B cell (primary cell): Measurements from ENCODE around the gene MMP3. TPM values are rescaled to one million over a fixed set of nuclear protein-coding genes. Genes with fewer than 3 reads are reported as not detected.

ENCODE experiments used
- ATAC-seq: fragments of 200-7000 bp; cut with Tn5 transposase; one replicate; pipeline ENCODE4 v1.10.0; 2021; ENCODE audit warnings: low read depth, mild to moderate bottlenecking, moderate number of reproducible peaks, moderate library complexity
- CTCF ChIA-PET: fragments of 350-600 bp; sonication (Branson Sonifier 250); formaldehyde crosslinking; loops from one replicate; lab custom pipeline; 2021; ENCODE audit warnings: antibody characterized with exemption, inconsistent platforms; lab: Charles Lee
- POLR2A ChIA-PET: fragments of 350-600 bp; sonication (Branson Sonifier 250); formaldehyde crosslinking; loops from one replicate; lab custom pipeline; 2021; ENCODE audit warnings: antibody characterized with exemption; lab: Charles Lee
- DNase-seq: peaks from one replicate; pipeline ENCODE4 v3.0.0; 2013
- H2AFZ ChIP-seq: 2 replicates; pipeline ENCODE4 v1.6.1; 2012; ENCODE audit warnings: mild to moderate bottlenecking, low read depth, low read length; ENCODE audit not compliant: insufficient read depth, poor library complexity, severe bottlenecking
- H3K27ac ChIP-seq, 2 donors: 1 replicate in 1 of 2; 2 replicates in 1 of 2; pipeline ENCODE4 v1.5.1; 2012 to 2013; ENCODE audit warnings: low read length in 2 of 2, mild to moderate bottlenecking in 2 of 2, moderate library complexity in 1 of 2
- H3K27me3 ChIP-seq, 4 experiments: fragments of 200-600 bp in 1 of 4; sonication (generic) in 1 of 4; replicated peaks in 1 of 4; 1 replicate in 2 of 4; 2 replicates in 2 of 4; pipeline versions ENCODE4 v1.6.1 to v1.7.0; 2013 to 2016; ENCODE audit warnings: low read length in 3 of 4, mild to moderate bottlenecking in 2 of 4, mixed read lengths in 1 of 4, moderate library complexity in 1 of 4; ENCODE audit not compliant: insufficient read depth in 4 of 4, control insufficient read depth in 3 of 4; ENCODE audit errors: control extremely low read depth in 1 of 4
- H3K36me3 ChIP-seq, 2 experiments: replicated peaks in 1 of 2; 1 replicate in 1 of 2; 2 replicates in 1 of 2; pipeline versions ENCODE4 v1.6.1 to v1.7.1; 2013; ENCODE audit warnings: low read length in 1 of 2; ENCODE audit not compliant: insufficient read depth in 2 of 2, control insufficient read depth in 1 of 2; ENCODE audit errors: control extremely low read depth in 1 of 2, extremely low read depth in 1 of 2
- H3K4me1 ChIP-seq, 2 donors: fragments of 200-600 bp in 1 of 2; sonication (generic) in 1 of 2; 1 replicate in 1 of 2; 2 replicates in 1 of 2; pipeline versions ENCODE4 v1.5.1 to v1.6.1; 2013 to 2017; ENCODE audit warnings: low read length in 2 of 2; ENCODE audit not compliant: control insufficient read depth in 2 of 2, insufficient read depth in 2 of 2
- H3K4me2 ChIP-seq: replicated peaks from 2 replicates; pipeline ENCODE3; 2012; ENCODE audit warnings: mild to moderate bottlenecking, low read depth, low read length; ENCODE audit not compliant: poor library complexity, severe bottlenecking
- H3K4me3 ChIP-seq, 5 experiments: fragments of 200-600 bp in 1 of 5; sonication (generic) in 1 of 5; 1 replicate in 3 of 5; 2 replicates in 2 of 5; pipeline versions ENCODE4 v1.5.1 to v1.7.0; 2011 to 2016; ENCODE audit warnings: low read length in 4 of 5, mild to moderate bottlenecking in 4 of 5, low read depth in 2 of 5, control low read depth in 1 of 5, moderate library complexity in 1 of 5; ENCODE audit not compliant: insufficient read depth in 1 of 5; ENCODE audit errors: control extremely low read depth in 1 of 5, extremely low read depth in 1 of 5
- H3K79me2 ChIP-seq: fragments of 200-600 bp; sonication (generic); one replicate; pipeline ENCODE4 v1.6.0; 2016; ENCODE audit warnings: low read length; ENCODE audit not compliant: control insufficient read depth, insufficient read depth
- H3K9ac ChIP-seq: fragments of 200-600 bp; sonication (generic); 2 replicates; pipeline ENCODE4 v1.6.1; 2017; ENCODE audit warnings: mild to moderate bottlenecking, low read length, moderate library complexity
- H3K9me3 ChIP-seq, 3 donors: one replicate each; pipeline versions ENCODE4 v1.6.1 to v1.7.1; 2013; ENCODE audit warnings: low read length in 2 of 3; ENCODE audit not compliant: control insufficient read depth in 2 of 3, insufficient read depth in 1 of 3; ENCODE audit errors: control extremely low read depth in 1 of 3
- H4K20me1 ChIP-seq: 2 replicates; pipeline ENCODE4 v1.6.0; 2012; ENCODE audit warnings: mild to moderate bottlenecking, low read length; ENCODE audit not compliant: insufficient read depth, control insufficient read depth, poor library complexity, severe bottlenecking
- H3K27ac Mint-ChIP-seq: one replicate; pipeline ENCODE4 v1.8.0; 2021; ENCODE audit warnings: mixed read lengths
- H3K27me3 Mint-ChIP-seq: one replicate; pipeline ENCODE4 v1.8.0; 2021; ENCODE audit warnings: mixed read lengths
- H3K4me1 Mint-ChIP-seq: one replicate; pipeline ENCODE4 v1.8.0; 2021; ENCODE audit warnings: mixed read lengths
- H3K4me3 Mint-ChIP-seq: one replicate; pipeline ENCODE4 v1.8.0; 2021; ENCODE audit warnings: mixed read lengths
- H3K9me3 Mint-ChIP-seq: one replicate; pipeline ENCODE4 v1.8.0; 2022; ENCODE audit warnings: mixed read lengths; ENCODE audit not compliant: insufficient read depth
- EZH2 ChIP-seq: IDR thresholded peaks from 2 replicates; pipeline ENCODE4 v1.6.1; 2012; ENCODE audit warnings: borderline replicate concordance, low read depth, mild to moderate bottlenecking, moderate library complexity, low read length; ENCODE audit not compliant: insufficient read depth, poor library complexity, severe bottlenecking
- WGBS: methylation state at CpG from one replicate; pipeline ENCODE4 v1.1.5; 2013; ENCODE audit warnings: missing lambda C conversion rate; ENCODE audit not compliant: insufficient coverage; 5-methylcytosine and 5-hydroxymethylcytosine counted together
- intact Hi-C: fragments of 100-400 bp; cut with micrococcal nuclease; formaldehyde crosslinking; loops from one replicate; pipeline ENCODE4 v1.10.0; 2022
- polyA plus RNA-seq: library from polyadenylated mRNA; depleted of rRNA; stranded (reverse); fragments of >200 nt; gene quantifications from 2 replicates; pipeline ENCODE4 v1.2.3, GENCODE V29; 2012
- total RNA-seq, 2 donors: library from RNA; stranded (reverse); fragments of 120-200 nt in 1 of 2; gene quantifications; 1 replicate in 1 of 2; 2 replicates in 1 of 2; pipeline versions ENCODE4 v1.2.3 to v1.2.4, GENCODE V29; 2013 to 2022
- TF ChIP-seq, protein P1 (sequence below): fragments of 200-600 bp; IDR thresholded peaks from one replicate; pipeline ENCODE4 v1.8.0; 2022; ENCODE audit warnings: antibody characterized with exemption, mild to moderate bottlenecking

Gene MMP3
- total and polyA plus RNA-seq, 2 donors (not counting 1 experiment from before 2014, with no cell fraction given), result not detected

DNA sequence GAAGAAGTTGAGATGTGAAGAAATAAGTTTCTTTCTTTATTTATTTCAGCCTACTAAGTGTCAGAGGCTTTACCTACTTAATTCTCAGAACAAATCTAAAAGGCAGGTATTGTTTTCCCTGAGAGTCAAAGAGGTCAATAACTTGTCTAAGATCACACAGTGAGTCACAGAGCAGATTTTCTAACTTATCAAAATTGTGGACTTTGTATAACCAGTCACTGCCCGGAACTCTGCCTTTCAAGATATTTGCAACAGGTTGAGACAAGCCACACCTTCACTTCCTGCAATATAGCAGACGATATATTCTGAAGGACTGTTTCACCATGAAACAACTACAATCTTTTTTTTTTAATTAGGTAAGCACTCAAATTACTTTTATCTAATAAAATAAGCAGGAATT lies 10.5 kb upstream of the MMP3 start:
- Histone ChIP-seq H3K9ac (no peak overlapping the region), H3K27me3 (peaks cover 0 to 5% (median 0%) of the 10 kb centered on the region in 4 experiments), H3K27ac (no peak overlapping the region), H4K20me1 (no peaks in the 10 kb centered on the region), H3K79me2 (no peaks in the 10 kb centered on the region), H3K9me3 (no peaks in the 10 kb centered on the region), H3K36me3 (no peaks in the 10 kb centered on the region), H3K4me2 (no peak overlapping the region), H3K4me1 (no peaks in the 10 kb centered on the region), H3K4me3 (no peak overlapping the region), H2AFZ (no peak overlapping the region)
- POLR2A ChIA-PET, result no interaction called here
- H3K4me3 Mint-ChIP-seq, result no peak overlapping the region
- no CpG with 5 or more reads among the region's 2 CpGs for WGBS
- no peaks in the 10 kb centered on the region for H3K9me3 Mint-ChIP-seq
- no peaks in the 10 kb centered on the region for H3K4me1 Mint-ChIP-seq
- TF ChIP-seq, protein P1, sequence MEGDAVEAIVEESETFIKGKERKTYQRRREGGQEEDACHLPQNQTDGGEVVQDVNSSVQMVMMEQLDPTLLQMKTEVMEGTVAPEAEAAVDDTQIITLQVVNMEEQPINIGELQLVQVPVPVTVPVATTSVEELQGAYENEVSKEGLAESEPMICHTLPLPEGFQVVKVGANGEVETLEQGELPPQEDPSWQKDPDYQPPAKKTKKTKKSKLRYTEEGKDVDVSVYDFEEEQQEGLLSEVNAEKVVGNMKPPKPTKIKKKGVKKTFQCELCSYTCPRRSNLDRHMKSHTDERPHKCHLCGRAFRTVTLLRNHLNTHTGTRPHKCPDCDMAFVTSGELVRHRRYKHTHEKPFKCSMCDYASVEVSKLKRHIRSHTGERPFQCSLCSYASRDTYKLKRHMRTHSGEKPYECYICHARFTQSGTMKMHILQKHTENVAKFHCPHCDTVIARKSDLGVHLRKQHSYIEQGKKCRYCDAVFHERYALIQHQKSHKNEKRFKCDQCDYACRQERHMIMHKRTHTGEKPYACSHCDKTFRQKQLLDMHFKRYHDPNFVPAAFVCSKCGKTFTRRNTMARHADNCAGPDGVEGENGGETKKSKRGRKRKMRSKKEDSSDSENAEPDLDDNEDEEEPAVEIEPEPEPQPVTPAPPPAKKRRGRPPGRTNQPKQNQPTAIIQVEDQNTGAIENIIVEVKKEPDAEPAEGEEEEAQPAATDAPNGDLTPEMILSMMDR, result no peak
- TF ChIP-seq EZH2, result no peak
- peaks cover 3% of the 10 kb centered on the region for H3K27me3 Mint-ChIP-seq
- intact Hi-C loops, result no loop called here
- no peak overlapping the region for H3K27ac Mint-ChIP-seq
- CTCF ChIA-PET, result no interaction called here
- DNase-seq (no peak), ATAC-seq (no peak)

DNA sequence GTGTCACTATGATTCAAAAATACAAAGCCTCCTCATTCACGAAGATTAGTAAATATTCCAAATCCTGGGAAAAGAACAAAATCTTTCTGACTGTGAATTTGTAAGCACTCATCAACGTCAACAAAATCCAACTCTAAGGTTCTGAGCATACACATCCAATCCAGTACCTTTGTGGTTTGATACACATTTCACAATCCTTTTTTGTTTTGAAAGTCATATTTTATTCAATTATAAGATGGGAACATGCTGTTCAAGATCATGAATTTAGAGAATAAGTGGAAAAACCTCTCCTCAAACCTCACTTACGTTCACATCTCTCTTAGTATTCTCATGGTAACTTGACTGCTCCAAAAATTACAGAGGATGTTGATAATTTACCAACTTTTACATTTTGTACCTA lies 9.6 kb upstream of the MMP3 start:
- Histone ChIP-seq H3K27me3 (peaks cover 0 to 5% (median 0%) of the 10 kb centered on the region in 4 experiments), H3K27ac (no peak overlapping the region), H3K36me3 (no peaks in the 10 kb centered on the region), H3K9me3 (no peaks in the 10 kb centered on the region), H3K4me3 (no peak overlapping the region), H3K4me2 (no peak overlapping the region), H2AFZ (no peak overlapping the region), H4K20me1 (no peaks in the 10 kb centered on the region), H3K79me2 (no peaks in the 10 kb centered on the region), H3K9ac (no peak overlapping the region), H3K4me1 (no peaks in the 10 kb centered on the region)
- Mint-ChIP-seq H3K4me1 (no peaks in the 10 kb centered on the region), H3K4me3 (no peak overlapping the region), H3K27me3 (peaks cover 3% of the 10 kb centered on the region), H3K9me3 (no peaks in the 10 kb centered on the region), H3K27ac (no peak overlapping the region)
- ATAC-seq (no peak), DNase-seq (no peak)
- no peak for TF ChIP-seq EZH2
- TF ChIP-seq, protein P1, result no peak
- CTCF ChIA-PET, result no interaction called here
- intact Hi-C loops, result no loop called here
- 83% methylated on average over 2 of the region's 3 CpGs for WGBS
- POLR2A ChIA-PET, result no interaction called here
